A549 (cell line): ENCODE measurements around the gene SLBP. TPM values are rescaled to one million over a fixed set of nuclear protein-coding genes. Genes with fewer than 3 reads are reported as not detected.

Source experiments
- ATAC-seq, 2 experiments: fragments of 200-7000 bp in 1 of 2; fragments of >200 bp in 1 of 2; cut with Nextera tagmentation in 1 of 2; cut with Tn5 transposase in 1 of 2; 3 replicates each; pipeline versions ENCODE4 v1.8.0 to v1.9.1; 2018 to 2020; ENCODE audit warnings: mild to moderate bottlenecking in 1 of 2, moderate library complexity in 1 of 2
- CTCF ChIA-PET: fragments of 300-600 bp; sonication (Branson Sonifier 250); formaldehyde crosslinking; extraction: SDS; loops from one replicate; lab custom pipeline; 2021; ENCODE audit warnings: antibody characterized with exemption, inconsistent platforms; lab: Yijun Ruan, JAX
- POLR2A ChIA-PET: fragments of 350-600 bp; formaldehyde crosslinking; extraction: SDS; loops from one replicate; lab custom pipeline; 2021; ENCODE audit warnings: antibody characterized with exemption, inconsistent platforms; lab: Yijun Ruan, JAX
- DNase-seq, 2 experiments: peaks; one replicate each; pipeline versions ENCODE4 v3.0.0 to v3.0.0-alpha.2; 2011 to 2016; ENCODE audit warnings: low read depth in 1 of 2, low spot score in 1 of 2
- FAIRE-seq: peaks from 2 replicates; lab custom pipeline; 2011; peaks lifted over from hg19 to GRCh38; lab: Jason Lieb, UNC
- H3K27ac ChIP-seq, 2 experiments: fragments of >200 bp; sonication (Bioruptor Twin); formaldehyde crosslinking; 3 replicates each; pipeline ENCODE4 v1.5.1; 2016 to 2017
- H3K4me1 ChIP-seq: fragments of >200 bp; sonication (Bioruptor Twin); formaldehyde crosslinking; 3 replicates; pipeline ENCODE4 v1.6.1; 2016
- H3K4me2 ChIP-seq: fragments of >200 bp; sonication (Bioruptor Twin); formaldehyde crosslinking; 3 replicates; pipeline ENCODE4 v1.6.1; 2016
- H3K4me3 ChIP-seq: fragments of >200 bp; sonication (Bioruptor Twin); formaldehyde crosslinking; 3 replicates; pipeline ENCODE4 v1.5.1; 2016
- H3K9me3 ChIP-seq: fragments of >200 bp; sonication (Bioruptor Twin); formaldehyde crosslinking; 3 replicates; pipeline ENCODE4 v1.6.1; 2016
- BCL3 ChIP-seq: fragments of >200 bp; sonication (Bioruptor Twin); formaldehyde crosslinking; IDR thresholded peaks from 3 replicates; pipeline ENCODE4 v1.6.1; 2016
- CBX2 ChIP-seq: fragments of 200-600 bp; sonication (generic); IDR thresholded peaks from 2 replicates; pipeline ENCODE4 v1.6.1; 2016; ENCODE audit warnings: low read depth, mild to moderate bottlenecking, borderline replicate concordance
- CEBPB ChIP-seq, 2 experiments: fragments of >200 bp in 1 of 2; sonication (Bioruptor Twin) in 1 of 2; formaldehyde crosslinking in 1 of 2; IDR thresholded peaks; 2 replicates each; pipeline ENCODE4 v1.6.1; 2012 to 2016
- CHD2 ChIP-seq: fragments of 150-350 bp; IDR thresholded peaks from 2 replicates; pipeline ENCODE4 v1.6.1; 2014; ENCODE audit warnings: low read length; ENCODE audit not compliant: partially characterized antibody
- FOSB ChIP-seq: fragments of 250-450 bp; sonication (Bioruptor Pico); IDR thresholded peaks from 2 replicates; pipeline ENCODE4 v1.5.0; 2020; ENCODE audit warnings: mild to moderate bottlenecking, moderate library complexity
- HEYL ChIP-seq: fragments of 250-450 bp; sonication (Bioruptor Pico); IDR thresholded peaks from 2 replicates; pipeline ENCODE4 v1.8.0; 2021; ENCODE audit warnings: mild to moderate bottlenecking, moderate library complexity
- HOXB5 ChIP-seq: fragments of 250-450 bp; sonication (Bioruptor Pico); IDR thresholded peaks from 2 replicates; pipeline ENCODE4 v1.5.0; 2020; ENCODE audit warnings: mild to moderate bottlenecking, moderate library complexity
- JUNB ChIP-seq: fragments of >200 bp; sonication (Bioruptor Twin); formaldehyde crosslinking; IDR thresholded peaks from 2 replicates; pipeline ENCODE4 v1.6.1; 2016
- MAFK ChIP-seq: fragments of 450-650 bp; IDR thresholded peaks from 2 replicates; pipeline ENCODE4 v1.6.1; 2014; ENCODE audit not compliant: partially characterized antibody
- MAX ChIP-seq: IDR thresholded peaks from 2 replicates; pipeline ENCODE4 v1.6.1; 2012
- MAZ ChIP-seq: fragments of 150-350 bp; IDR thresholded peaks from 2 replicates; pipeline ENCODE4 v1.6.1; 2014; ENCODE audit warnings: antibody characterized with exemption, low read depth, low read length, borderline replicate concordance
- NFE2L2 ChIP-seq: fragments of 150-350 bp; conservative IDR thresholded peaks from 2 replicates; pipeline ENCODE4 v1.6.1; 2014; ENCODE audit warnings: low read length
- NR3C1 ChIP-seq: fragments of >200 bp; sonication (Bioruptor Twin); formaldehyde crosslinking; IDR thresholded peaks from 3 replicates; pipeline ENCODE4 v1.6.1; 2017
- POLR2A ChIP-seq: IDR thresholded peaks from 2 replicates; pipeline ENCODE4 v1.6.1; 2012; ENCODE audit warnings: mild to moderate bottlenecking, low read length
- POLR2AphosphoS2 ChIP-seq: conservative IDR thresholded peaks from 2 replicates; pipeline ENCODE4 v1.6.1; 2012; ENCODE audit warnings: low read length, improper control_type of control experiment, inconsistent platforms
- RAD21 ChIP-seq, 2 experiments: fragments of >200 bp in 1 of 2; sonication (Bioruptor Twin) in 1 of 2; formaldehyde crosslinking in 1 of 2; IDR thresholded peaks in 1 of 2; conservative IDR thresholded peaks in 1 of 2; 2 replicates in 1 of 2; 3 replicates in 1 of 2; pipeline ENCODE4 v1.6.1; 2012 to 2018; ENCODE audit warnings: inconsistent platforms in 1 of 2
- RARB ChIP-seq: fragments of 250-450 bp; sonication (Bioruptor Pico); IDR thresholded peaks from 2 replicates; pipeline ENCODE4 v1.8.0; 2021; ENCODE audit warnings: mild to moderate bottlenecking, moderate library complexity
- RCOR1 ChIP-seq: fragments of 150-350 bp; IDR thresholded peaks from 2 replicates; pipeline ENCODE4 v1.6.1; 2014; ENCODE audit warnings: antibody characterized with exemption, low read length, low read depth
- RFX5 ChIP-seq: fragments of 450-650 bp; IDR thresholded peaks from 2 replicates; pipeline ENCODE4 v1.7.1; 2014; ENCODE audit warnings: antibody characterized with exemption, mild to moderate bottlenecking, moderate library complexity
- RNF2 ChIP-seq: fragments of 200-600 bp; sonication (generic); IDR thresholded peaks from 2 replicates; pipeline ENCODE4 v1.6.1; 2016; ENCODE audit warnings: low read depth, mild to moderate bottlenecking, antibody characterized with exemption, moderate library complexity, borderline replicate concordance
- SMC3 ChIP-seq: fragments of >200 bp; sonication (Bioruptor Twin); formaldehyde crosslinking; IDR thresholded peaks from 3 replicates; pipeline ENCODE4 v1.6.1; 2018; ENCODE audit warnings: inconsistent platforms
- SREBF2 ChIP-seq: fragments of 450-650 bp; IDR thresholded peaks from 2 replicates; pipeline ENCODE4 v1.6.1; 2014; ENCODE audit warnings: mild to moderate bottlenecking, moderate library complexity
- TP53 ChIP-seq: fragments of 250-450 bp; sonication (Bioruptor Pico); IDR thresholded peaks from 2 replicates; pipeline ENCODE4 v1.5.0; 2021; ENCODE audit warnings: mild to moderate bottlenecking, moderate library complexity
- ZFP36 ChIP-seq: fragments of 450-650 bp; IDR thresholded peaks from 2 replicates; pipeline ENCODE4 v1.6.1; 2014; ENCODE audit warnings: borderline replicate concordance; ENCODE audit not compliant: partially characterized antibody
- ZNF302 ChIP-seq: fragments of 250-450 bp; sonication (Bioruptor Pico); IDR thresholded peaks from 2 replicates; pipeline ENCODE4 v1.9.0; 2021; ENCODE audit warnings: inconsistent platforms, mild to moderate bottlenecking, moderate library complexity
- WGBS: methylation state at CpG from one replicate; pipeline ENCODE4 v1.1.6; 2017; ENCODE audit errors: missing lambda C conversion rate; 5-methylcytosine and 5-hydroxymethylcytosine counted together
- polyA plus RNA-seq, 4 experiments: library from polyadenylated mRNA; depleted of rRNA in 3 of 4; stranded (reverse); fragments of >200 nt; fragmentation: RNase III in 1 of 4; extraction: RNeasy Plus Mini Kit Qiagen cat#74134 plus additional on column Dnase treatment in 1 of 4; gene quantifications; 2 replicates in 3 of 4; 3 replicates in 1 of 4; pipeline ENCODE4 v1.2.3, GENCODE V29; 2011 to 2017
- TF ChIP-seq, protein P1 (sequence below): fragments of 150-350 bp; IDR thresholded peaks from 2 replicates; pipeline ENCODE4 v1.6.1; 2014; ENCODE audit warnings: low read depth, mild to moderate bottlenecking, low read length
- TF ChIP-seq, protein P2 (sequence below): fragments of >200 bp; sonication (Bioruptor Twin); formaldehyde crosslinking; IDR thresholded peaks from 3 replicates; pipeline ENCODE4 v1.5.1; 2016
- TF ChIP-seq, protein P3 (sequence below): IDR thresholded peaks from 2 replicates; pipeline ENCODE4 v1.6.1; 2012; ENCODE audit warnings: low read depth, borderline replicate concordance
- TF ChIP-seq, protein P4 (sequence below): fragments of 250-450 bp; sonication (Bioruptor Pico); IDR thresholded peaks from 2 replicates; pipeline ENCODE4 v1.5.0; 2020; ENCODE audit warnings: low read depth, mild to moderate bottlenecking, moderate library complexity

Gene SLBP
- polyA plus RNA-seq, 2 of the 4 experiments (the other 2 are of a cell fraction): 80.5 to 89.9 TPM

DNA sequence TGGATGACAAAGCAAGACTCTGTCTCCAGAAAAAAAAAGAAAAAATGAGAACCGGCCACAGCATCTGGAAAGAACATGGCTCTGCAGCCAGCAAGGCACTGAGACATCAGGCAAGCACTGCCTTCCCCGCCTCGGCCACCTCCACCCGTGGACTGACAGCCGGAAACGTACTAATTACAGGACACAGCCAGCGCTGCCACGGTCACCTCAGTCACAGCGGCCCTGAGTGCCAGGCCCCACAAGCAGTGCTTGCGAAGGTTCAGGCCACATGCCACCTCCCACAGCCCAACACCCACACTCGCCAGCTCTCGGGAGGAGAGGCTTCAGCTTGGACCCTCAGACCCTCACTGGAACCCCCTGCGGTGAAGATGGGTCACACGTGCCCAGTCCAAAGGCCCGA is 44.8 kb downstream of the SLBP start:
- ATAC-seq (no peak), DNase-seq (no peak), FAIRE-seq (no peak)
- Histone ChIP-seq H3K27ac (no peak overlapping the region), H3K4me3 (no peak overlapping the region), H3K4me2 (no peak overlapping the region), H3K4me1 (no peaks in the 10 kb centered on the region), H3K9me3 (no peaks in the 10 kb centered on the region)
- CTCF ChIA-PET: no interaction called here
- POLR2A ChIA-PET: no interaction called here
- TF ChIP-seq RARB (no peak), RNF2 (no peak), BCL3 (no peak), CHD2 (no peak), SMC3 (no peak), RFX5 (no peak), RAD21 (conservative IDR thresholded peaks at IDR 0.05 in 1 of 2, IDR thresholded peaks at IDR 0.05 in 1 of 2) (no peak), NR3C1 (no peak), FOSB (CRISPR knock-in tag) (no peak), SREBF2 (no peak), HEYL (no peak)
- TF ChIP-seq, protein P1, sequence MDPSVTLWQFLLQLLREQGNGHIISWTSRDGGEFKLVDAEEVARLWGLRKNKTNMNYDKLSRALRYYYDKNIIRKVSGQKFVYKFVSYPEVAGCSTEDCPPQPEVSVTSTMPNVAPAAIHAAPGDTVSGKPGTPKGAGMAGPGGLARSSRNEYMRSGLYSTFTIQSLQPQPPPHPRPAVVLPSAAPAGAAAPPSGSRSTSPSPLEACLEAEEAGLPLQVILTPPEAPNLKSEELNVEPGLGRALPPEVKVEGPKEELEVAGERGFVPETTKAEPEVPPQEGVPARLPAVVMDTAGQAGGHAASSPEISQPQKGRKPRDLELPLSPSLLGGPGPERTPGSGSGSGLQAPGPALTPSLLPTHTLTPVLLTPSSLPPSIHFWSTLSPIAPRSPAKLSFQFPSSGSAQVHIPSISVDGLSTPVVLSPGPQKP: no peak
- TF ChIP-seq, protein P2, sequence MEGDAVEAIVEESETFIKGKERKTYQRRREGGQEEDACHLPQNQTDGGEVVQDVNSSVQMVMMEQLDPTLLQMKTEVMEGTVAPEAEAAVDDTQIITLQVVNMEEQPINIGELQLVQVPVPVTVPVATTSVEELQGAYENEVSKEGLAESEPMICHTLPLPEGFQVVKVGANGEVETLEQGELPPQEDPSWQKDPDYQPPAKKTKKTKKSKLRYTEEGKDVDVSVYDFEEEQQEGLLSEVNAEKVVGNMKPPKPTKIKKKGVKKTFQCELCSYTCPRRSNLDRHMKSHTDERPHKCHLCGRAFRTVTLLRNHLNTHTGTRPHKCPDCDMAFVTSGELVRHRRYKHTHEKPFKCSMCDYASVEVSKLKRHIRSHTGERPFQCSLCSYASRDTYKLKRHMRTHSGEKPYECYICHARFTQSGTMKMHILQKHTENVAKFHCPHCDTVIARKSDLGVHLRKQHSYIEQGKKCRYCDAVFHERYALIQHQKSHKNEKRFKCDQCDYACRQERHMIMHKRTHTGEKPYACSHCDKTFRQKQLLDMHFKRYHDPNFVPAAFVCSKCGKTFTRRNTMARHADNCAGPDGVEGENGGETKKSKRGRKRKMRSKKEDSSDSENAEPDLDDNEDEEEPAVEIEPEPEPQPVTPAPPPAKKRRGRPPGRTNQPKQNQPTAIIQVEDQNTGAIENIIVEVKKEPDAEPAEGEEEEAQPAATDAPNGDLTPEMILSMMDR: no peak
- TF ChIP-seq, protein P3, sequence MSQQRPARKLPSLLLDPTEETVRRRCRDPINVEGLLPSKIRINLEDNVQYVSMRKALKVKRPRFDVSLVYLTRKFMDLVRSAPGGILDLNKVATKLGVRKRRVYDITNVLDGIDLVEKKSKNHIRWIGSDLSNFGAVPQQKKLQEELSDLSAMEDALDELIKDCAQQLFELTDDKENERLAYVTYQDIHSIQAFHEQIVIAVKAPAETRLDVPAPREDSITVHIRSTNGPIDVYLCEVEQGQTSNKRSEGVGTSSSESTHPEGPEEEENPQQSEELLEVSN: no peak
- TF ChIP-seq, all 56 proteins: peak for 0
- 82% methylated on average over 13 of the region's 15 CpGs for WGBS

DNA sequence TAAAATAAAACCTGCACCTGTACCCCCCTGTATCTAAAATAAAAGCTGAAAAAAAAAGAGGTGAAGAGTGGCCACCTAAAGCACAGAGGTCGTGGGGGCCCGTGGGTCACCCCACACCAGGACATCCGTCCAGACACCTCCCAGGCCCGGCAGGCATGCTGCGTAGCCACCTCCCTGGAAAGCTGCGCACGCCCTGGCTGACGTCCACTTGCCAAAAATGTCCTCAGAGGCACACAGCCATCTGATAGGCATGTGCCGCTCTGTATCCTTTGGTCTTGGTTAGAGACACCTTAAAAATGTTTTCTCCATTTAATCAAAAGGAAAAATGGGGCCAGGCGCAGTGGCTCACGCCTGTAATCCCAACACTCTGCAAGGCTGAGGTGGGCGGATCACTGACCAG is 45.7 kb downstream of the SLBP start:
- Histone ChIP-seq H3K27ac (no peak overlapping the region), H3K4me3 (no peak overlapping the region), H3K4me1 (no peaks in the 10 kb centered on the region), H3K9me3 (no peaks in the 10 kb centered on the region), H3K4me2 (no peak overlapping the region)
- FAIRE-seq (no peak), DNase-seq (no peak), ATAC-seq (no peak)
- ChIA-PET POLR2A (no interaction called here), CTCF (no interaction called here)
- 65% methylated on average over 12 of the region's 12 CpGs for WGBS
- TF ChIP-seq, protein P4, sequence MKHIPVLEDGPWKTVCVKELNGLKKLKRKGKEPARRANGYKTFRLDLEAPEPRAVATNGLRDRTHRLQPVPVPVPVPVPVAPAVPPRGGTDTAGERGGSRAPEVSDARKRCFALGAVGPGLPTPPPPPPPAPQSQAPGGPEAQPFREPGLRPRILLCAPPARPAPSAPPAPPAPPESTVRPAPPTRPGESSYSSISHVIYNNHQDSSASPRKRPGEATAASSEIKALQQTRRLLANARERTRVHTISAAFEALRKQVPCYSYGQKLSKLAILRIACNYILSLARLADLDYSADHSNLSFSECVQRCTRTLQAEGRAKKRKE (CRISPR knock-in tag): no peak
- no peak for TF ChIP-seq JUNB
- TF ChIP-seq CBX2: no peak
- TF ChIP-seq RCOR1: no peak
- no peak for TF ChIP-seq ZNF302 (CRISPR knock-in tag)
- TF ChIP-seq POLR2AphosphoS2: no peak
- no peak for TF ChIP-seq RARB
- TF ChIP-seq ZFP36: no peak
- TF ChIP-seq POLR2A: no peak
- no peak for TF ChIP-seq CEBPB (IDR thresholded peaks at IDR 0.05)
- TF ChIP-seq MAFK: no peak
- no peak for TF ChIP-seq MAX
- no peak for TF ChIP-seq HEYL
- no peak for TF ChIP-seq MAZ
- no peak for TF ChIP-seq TP53 (CRISPR knock-in tag)
- TF ChIP-seq CHD2: no peak
- TF ChIP-seq NFE2L2: no peak
- TF ChIP-seq HOXB5 (CRISPR knock-in tag): no peak
